ENCODE results near the gene CDH3. TPM values are rescaled to one million over a fixed set of nuclear protein-coding genes. Genes with fewer than 3 reads are reported as not detected.
A peak's percentile ranks its signal among the peaks of the same experiment; 100 is the strongest.

The CDH3 gene
- total RNA-seq, 1 experiment from 2014 or later: 90.2 TPM

DNA sequence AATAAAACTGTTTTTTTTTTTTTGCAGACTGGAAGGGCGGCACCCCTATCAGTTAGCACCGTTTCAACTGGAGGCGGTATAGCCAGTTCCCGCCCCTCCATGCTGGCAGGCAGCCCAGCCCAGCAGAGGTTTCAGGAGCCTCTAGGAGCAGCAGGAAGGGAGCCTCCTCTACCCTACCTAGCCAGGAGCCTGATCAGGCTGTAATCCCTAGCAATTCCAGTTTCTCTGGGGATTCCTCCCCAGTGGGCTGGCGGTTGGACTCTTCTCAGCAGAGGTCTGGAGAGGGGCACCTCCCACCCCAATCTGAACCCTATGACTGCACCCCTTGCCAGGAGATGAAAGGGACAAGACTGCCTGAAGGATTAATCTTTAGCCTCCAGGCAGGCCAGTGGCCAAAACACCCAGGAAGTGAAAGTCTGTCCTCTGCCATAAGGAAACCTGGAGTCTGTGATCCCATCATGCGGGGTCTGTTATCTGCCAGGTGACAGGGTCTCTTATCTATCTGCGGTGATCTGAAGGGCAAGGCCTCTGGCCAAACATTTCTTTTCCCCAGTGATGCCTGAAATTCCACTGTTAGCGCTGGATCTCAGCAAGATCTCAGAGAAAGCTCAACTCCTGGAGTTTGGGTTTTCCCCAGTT, 87.1 kb downstream of the CDH3 start:
- no peak overlapping the region for H3K4me3 ChIP-seq (ENCODE audit: insufficient read depth, low read depth, low read length)
- peaks cover under 1% of the 10 kb centered on the region; the same call in 1 of the 2 replicates for H3K27me3 ChIP-seq (ENCODE audit: control insufficient read depth, insufficient read depth, low read length)
- peak; percentile 79 for DNase-seq
- H3K36me3 ChIP-seq (replicated peaks; ENCODE audit: control insufficient read depth, insufficient read depth, low read length): no peaks in the 10 kb centered on the region

DNA sequence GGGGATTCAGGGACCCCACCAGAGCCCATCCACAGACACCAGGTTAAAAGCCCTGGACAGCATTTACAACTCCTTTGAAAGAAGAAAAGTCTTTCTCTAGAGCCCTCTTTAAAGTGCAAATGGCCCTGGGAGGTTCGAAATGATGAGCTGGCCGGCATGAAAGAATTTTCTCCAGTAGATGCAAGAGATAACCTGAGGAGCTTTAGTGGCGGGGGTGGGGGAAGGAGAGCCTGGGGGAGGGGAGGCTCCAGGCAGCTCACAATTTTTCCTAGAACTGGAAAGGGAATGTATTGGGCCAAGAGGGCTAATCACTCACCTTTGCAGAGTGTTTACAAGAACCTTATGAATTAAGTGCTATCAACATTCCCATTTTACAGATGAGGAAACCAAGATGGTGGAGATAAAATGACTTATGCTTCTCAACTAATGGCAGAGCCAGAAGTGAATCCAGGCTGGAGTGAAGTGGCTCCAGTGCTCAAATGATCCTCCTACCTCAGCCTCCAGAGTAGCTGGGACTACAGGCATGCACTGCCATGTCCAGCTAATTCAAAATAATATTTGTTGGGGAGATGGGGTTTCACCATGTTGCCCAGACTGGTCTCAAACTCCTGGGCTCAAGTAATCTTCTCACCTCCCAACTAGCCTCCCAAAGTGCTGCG, 87.8 kb downstream of the CDH3 start:
- no peaks in the 10 kb centered on the region for H3K36me3 ChIP-seq (replicated peaks; ENCODE audit: control insufficient read depth, insufficient read depth, low read length)
- no peak overlapping the region for H3K4me3 ChIP-seq (ENCODE audit: insufficient read depth, low read depth, low read length)
- peaks cover 7% of the 10 kb centered on the region; the same call in 1 of the 2 replicates for H3K27me3 ChIP-seq (ENCODE audit: control insufficient read depth, insufficient read depth, low read length)
- DNase-seq: peak; percentile 63

DNA sequence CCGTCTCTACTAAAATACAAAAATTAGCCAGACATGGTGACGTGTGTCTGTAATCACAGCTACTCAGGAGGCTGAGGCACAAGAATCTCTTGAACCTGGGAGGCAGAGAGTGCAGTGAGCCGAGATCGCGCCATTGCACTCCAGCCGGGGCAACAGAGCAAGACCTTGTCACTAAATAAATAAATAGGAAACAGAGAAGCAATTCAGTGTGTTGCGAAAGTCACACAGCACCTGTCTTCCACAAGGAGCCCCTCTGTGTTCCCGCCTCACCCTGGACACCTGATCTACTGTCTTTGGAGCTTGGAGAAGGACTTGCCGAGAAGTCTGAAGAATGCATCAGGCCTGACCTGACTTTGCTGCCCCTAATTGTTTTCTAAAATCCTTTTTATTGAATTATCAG, 88.5 kb downstream of the CDH3 start:
- DNase-seq: no peak

DNA sequence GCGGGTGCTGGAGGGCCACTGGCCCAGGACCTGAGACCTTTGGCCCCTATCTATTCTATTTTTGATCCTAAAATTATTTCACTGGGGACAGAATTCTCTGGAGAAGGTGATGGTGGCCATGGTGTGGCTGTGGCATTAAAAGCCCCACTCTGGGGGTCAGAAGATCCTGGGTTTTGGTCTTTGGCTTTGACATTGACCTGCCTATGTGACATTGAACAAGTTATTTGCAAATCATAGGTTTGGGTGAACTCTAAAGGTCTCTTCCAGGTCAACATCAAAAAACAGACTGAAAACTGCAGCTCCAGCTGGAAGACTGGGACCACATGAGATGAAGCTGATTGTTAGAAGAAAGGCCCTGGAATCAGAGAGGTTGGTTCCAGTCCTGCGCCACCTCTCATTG, 89.7 kb downstream of the CDH3 start:
- peaks cover 13% of the 10 kb centered on the region; the same call in 1 of the 2 replicates for H3K27me3 ChIP-seq (ENCODE audit: control insufficient read depth, insufficient read depth, low read length)
- no peak for DNase-seq
- no peak overlapping the region for H3K4me3 ChIP-seq (ENCODE audit: insufficient read depth, low read depth, low read length)
- H3K36me3 ChIP-seq (replicated peaks; ENCODE audit: control insufficient read depth, insufficient read depth, low read length): no peaks in the 10 kb centered on the region

More for the DNA sequence above, 88.5 kb downstream of the CDH3 start:
- peaks cover 13% of the 10 kb centered on the region; the same call in 1 of the 2 replicates for H3K27me3 ChIP-seq (ENCODE audit: control insufficient read depth, insufficient read depth, low read length)
- H3K4me3 ChIP-seq (ENCODE audit: insufficient read depth, low read depth, low read length): no peak overlapping the region
- H3K36me3 ChIP-seq (replicated peaks; ENCODE audit: control insufficient read depth, insufficient read depth, low read length): no peaks in the 10 kb centered on the region

DNA sequence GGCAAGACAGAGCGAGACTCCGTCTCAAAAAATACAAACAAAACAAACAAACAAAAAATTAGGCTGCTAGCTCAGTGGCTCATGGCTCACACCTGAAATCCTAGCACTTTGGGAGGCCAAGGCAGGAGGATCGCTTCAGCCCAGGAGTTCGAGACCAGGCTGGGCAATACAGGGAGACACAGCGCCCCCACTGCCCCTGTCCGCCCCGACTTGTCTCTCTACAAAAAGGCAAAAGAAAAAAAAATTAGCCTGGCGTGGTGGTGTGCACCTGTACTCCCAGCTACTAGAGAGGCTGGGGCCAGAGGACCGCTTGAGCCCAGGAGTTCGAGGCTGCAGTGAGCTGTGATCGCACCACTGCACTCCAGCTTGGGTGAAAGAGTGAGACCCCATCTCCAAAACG, 91.5 kb downstream of the CDH3 start:
- no peaks in the 10 kb centered on the region; the same call in 1 of the 2 replicates for H3K36me3 ChIP-seq (replicated peaks; ENCODE audit: control insufficient read depth, insufficient read depth, low read length)
- H3K4me3 ChIP-seq (ENCODE audit: insufficient read depth, low read depth, low read length): no peak overlapping the region
- H3K27me3 ChIP-seq (ENCODE audit: control insufficient read depth, insufficient read depth, low read length): peaks cover 13% of the 10 kb centered on the region; the same call in 1 of the 2 replicates
- DNase-seq: no peak

DNA sequence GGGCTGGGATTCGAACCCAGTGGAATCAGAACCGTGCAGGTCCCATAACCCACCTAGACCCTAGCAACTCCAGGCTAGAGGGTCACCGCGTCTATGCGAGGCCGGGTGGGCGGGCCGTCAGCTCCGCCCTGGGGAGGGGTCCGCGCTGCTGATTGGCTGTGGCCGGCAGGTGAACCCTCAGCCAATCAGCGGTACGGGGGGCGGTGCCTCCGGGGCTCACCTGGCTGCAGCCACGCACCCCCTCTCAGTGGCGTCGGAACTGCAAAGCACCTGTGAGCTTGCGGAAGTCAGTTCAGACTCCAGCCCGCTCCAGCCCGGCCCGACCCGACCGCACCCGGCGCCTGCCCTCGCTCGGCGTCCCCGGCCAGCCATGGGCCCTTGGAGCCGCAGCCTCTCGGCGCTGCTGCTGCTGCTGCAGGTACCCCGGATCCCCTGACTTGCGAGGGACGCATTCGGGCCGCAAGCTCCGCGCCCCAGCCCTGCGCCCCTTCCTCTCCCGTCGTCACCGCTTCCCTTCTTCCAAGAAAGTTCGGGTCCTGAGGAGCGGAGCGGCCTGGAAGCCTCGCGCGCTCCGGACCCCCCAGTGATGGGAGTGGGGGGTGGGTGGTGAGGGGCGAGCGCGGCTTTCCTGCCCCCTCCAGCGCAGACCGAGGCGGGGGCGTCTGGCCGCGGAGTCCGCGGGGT, 92.1 kb downstream of the CDH3 start, which contains the start of gene CDH1:
Gene CDH1, plus strand, starts transcription at position 247 of the 684 bp plus-strand sequence. Its CDS starts 124 bp downstream, at position 371.
- H3K4me3 ChIP-seq (ENCODE audit: insufficient read depth, low read depth, low read length): peak within 1 kb of the TSS; percentile 77
- peak; percentile 100 for DNase-seq
- H3K27me3 ChIP-seq (ENCODE audit: control insufficient read depth, insufficient read depth, low read length): peaks cover 13% of the 10 kb centered on the region; the same call in 1 of the 2 replicates
- no peaks in the 10 kb centered on the region; the same call in 1 of the 2 replicates for H3K36me3 ChIP-seq (replicated peaks; ENCODE audit: control insufficient read depth, insufficient read depth, low read length)

DNA sequence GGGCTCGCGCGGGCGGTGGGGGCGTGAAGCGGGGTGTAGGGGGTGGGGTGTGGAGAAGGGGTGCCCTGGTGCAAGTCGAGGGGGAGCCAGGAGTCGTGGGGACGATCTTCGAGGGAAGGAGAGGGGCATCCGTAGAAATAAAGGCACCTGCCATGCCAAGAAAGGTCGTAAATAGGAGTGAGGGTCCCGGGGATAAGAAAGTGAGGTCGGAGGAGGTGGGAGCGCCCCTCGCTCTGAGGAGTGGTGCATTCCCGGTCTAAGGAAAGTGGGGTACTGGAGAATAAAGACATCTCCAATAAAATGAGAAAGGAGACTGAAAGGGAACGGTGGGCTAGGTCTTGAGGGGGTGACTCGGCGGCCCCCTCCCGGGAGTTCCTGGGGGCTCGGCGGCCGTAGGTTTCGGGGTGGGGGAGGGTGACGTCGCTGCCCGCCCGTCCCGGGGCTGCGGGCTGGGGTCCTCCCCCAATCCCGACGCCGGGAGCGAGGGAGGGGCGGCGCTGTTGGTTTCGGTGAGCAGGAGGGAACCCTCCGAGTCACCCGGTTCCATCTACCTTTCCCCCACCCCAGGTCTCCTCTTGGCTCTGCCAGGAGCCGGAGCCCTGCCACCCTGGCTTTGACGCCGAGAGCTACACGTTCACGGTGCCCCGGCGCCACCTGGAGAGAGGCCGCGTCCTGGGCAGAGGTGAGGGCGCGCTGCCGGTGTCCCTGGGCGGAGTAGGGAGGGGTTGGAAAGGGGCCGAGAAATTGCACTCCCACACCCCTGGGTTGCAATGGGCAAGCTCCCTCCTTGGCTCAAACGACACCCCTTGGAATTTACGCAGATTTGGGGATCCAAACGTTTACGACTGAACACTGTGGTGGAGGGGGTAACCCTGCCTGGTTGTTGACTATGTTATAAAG, 92.9 kb downstream of the CDH3 start:
- Histone ChIP-seq H3K27me3 (ENCODE audit: control insufficient read depth, insufficient read depth, low read length) (peaks cover 13% of the 10 kb centered on the region; the same call in 1 of the 2 replicates), H3K4me3 (ENCODE audit: insufficient read depth, low read depth, low read length) (peak overlapping the region; percentile 77)

DNA sequence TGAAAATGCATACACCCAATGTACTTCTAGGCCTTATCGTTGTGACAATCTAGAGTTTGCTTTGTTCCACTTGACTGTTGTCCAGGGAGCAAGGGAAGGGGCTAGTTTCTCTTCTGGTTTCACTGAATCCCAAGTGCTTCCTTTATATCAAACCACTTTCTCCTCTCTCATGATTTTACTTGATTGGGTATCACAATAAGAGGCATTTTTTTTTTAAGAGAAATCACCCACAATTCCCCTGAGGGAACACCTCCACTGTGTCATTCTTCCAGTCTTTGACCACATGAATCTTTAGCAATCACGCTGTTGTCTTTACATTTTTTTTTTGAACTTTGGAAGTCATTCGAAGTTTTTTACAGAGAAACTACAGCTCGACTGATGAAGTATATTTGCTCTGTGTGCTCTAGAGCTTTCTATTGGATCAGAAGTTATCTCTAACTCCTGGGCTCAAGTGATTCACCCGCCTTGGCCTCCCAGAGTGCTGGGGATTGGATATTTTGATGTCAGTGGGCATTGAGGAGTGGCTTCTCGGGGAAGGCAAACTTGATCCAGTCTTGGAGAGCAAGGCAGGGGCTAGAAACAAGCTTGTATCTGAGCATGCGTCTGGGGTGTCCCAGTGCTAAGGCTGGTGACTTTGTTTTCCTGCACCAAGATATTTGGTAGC, 95.0 kb downstream of the CDH3 start:
- no peak for DNase-seq
- Histone ChIP-seq H3K36me3 (replicated peaks; ENCODE audit: control insufficient read depth, insufficient read depth, low read length) (no peaks in the 10 kb centered on the region; the same call in 1 of the 2 replicates), H3K27me3 (ENCODE audit: control insufficient read depth, insufficient read depth, low read length) (peaks cover 13% of the 10 kb centered on the region; the same call in 1 of the 2 replicates), H3K4me3 (ENCODE audit: insufficient read depth, low read depth, low read length) (no peak overlapping the region)

More for the DNA sequence above, 92.9 kb downstream of the CDH3 start:
- DNase-seq: peak; percentile 90
- no peaks in the 10 kb centered on the region; the same call in 1 of the 2 replicates for H3K36me3 ChIP-seq (replicated peaks; ENCODE audit: control insufficient read depth, insufficient read depth, low read length)

DNA sequence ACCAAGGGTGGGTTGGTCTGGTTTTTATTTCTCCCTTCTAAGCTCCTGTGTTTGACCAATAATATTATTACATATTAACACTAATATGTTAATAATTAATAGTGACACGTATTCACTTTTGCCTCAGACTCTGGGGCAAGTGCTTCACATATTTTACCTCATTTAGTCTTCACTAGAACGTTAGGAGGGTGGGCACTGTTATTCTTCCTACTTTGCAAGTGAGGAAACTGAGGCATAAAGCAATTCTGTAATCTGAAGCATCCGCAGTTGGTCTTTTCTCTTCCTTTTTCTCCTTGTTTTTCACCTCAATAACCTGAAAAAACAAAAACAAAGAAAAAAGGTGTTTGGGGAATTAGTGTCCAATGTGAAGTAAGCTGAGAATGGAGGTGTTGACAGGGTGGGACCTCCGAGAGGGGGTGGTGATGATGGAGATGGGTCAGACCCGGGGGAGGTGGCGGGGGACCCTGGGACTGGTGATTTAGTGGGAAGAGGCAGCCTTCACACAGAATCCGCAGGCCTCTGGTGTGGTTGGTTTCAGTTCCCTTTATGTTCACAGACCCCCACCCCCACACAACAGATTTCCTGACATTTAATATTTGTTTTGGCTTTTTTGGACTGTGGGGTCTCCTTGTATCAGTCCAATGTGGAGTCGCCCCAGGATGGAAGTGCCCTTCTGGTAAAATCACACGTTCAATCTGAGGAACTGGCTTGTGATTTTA, 95.7 kb downstream of the CDH3 start:
- H3K4me3 ChIP-seq (ENCODE audit: insufficient read depth, low read depth, low read length): no peak overlapping the region
- H3K36me3 ChIP-seq (replicated peaks; ENCODE audit: control insufficient read depth, insufficient read depth, low read length): no peaks in the 10 kb centered on the region; the same call in 1 of the 2 replicates
- no peak for DNase-seq
- H3K27me3 ChIP-seq (ENCODE audit: control insufficient read depth, insufficient read depth, low read length): peaks cover 13% of the 10 kb centered on the region; the same call in 1 of the 2 replicates

DNA sequence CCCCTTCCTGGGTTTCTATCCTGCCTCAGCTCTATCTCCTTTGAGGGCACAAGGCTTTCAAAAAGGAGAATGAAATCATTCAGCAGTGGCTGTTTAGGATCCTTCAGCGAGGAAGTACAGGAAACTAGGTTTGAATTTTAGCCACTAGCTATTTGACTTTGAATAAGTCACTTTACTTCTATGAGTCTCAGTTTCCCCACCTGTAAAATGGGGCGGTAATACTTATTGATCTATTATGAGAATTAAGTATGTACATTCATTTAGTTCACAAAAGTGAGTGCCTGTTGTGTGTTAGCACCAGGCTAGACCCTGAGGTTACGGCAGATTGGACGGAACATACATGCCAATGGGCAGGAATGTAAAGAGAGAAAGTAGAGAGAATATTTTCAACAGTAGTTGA, 98.6 kb downstream of the CDH3 start:
- no peak for DNase-seq
- no peaks in the 10 kb centered on the region; the same call in 1 of the 2 replicates for H3K36me3 ChIP-seq (replicated peaks; ENCODE audit: control insufficient read depth, insufficient read depth, low read length)
- H3K4me3 ChIP-seq (ENCODE audit: insufficient read depth, low read depth, low read length): no peak overlapping the region
- H3K27me3 ChIP-seq (ENCODE audit: control insufficient read depth, insufficient read depth, low read length): no peaks in the 10 kb centered on the region; the same call in 1 of the 2 replicates

DNA sequence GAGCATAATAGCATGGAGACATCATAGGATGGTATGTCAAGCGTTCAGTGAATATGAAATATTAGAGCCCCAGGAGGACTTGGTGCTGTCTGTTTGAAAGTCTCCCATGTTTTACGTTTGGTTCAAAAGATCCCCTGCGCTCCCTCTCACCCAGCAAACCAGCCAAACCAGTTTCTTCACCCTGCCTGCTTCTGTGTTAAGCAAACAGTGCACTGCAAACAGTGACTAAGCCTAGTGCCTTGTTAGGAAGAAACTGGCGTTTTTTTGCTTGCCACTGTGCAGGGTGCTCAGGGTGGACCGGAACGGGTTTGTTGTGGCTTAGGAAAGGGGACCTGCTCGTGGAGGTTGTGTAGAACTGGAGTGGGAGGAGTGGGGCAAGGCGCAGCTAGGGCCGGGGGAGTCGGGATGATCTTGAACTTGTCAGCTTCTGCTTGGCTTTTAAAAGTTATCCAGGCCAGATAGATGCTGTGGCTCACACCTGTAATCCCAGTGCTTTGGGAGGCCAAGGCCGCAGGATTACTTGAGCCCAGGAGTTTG, 99.7 kb downstream of the CDH3 start:
- peak; percentile 53 for DNase-seq
- H3K4me3 ChIP-seq (ENCODE audit: insufficient read depth, low read depth, low read length): no peak overlapping the region
- H3K27me3 ChIP-seq (ENCODE audit: control insufficient read depth, insufficient read depth, low read length): no peaks in the 10 kb centered on the region
- H3K36me3 ChIP-seq (replicated peaks; ENCODE audit: control insufficient read depth, insufficient read depth, low read length): no peaks in the 10 kb centered on the region; the same call in 1 of the 2 replicates

DNA sequence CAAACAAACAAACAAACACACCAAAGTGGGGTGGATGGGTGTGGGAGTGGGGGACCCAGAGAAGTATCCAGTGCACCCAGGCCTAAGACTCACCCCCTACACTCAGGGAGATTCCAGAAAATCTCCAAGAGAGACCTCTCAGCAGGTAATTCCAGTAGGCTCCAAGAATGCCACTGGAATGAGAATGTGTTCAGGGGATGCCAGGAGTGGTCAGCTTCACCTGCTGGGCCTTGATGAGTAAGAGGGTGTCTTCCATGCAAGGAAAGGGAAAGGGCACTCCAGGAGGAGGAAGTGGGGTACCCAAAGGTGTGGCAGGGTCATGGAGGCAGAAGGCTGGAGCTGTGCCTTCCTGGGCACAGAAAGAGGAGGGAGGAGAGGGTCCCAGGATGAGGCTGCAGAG, 101.8 kb downstream of the CDH3 start:
- H3K27me3 ChIP-seq (ENCODE audit: control insufficient read depth, insufficient read depth, low read length): no peaks in the 10 kb centered on the region

More for the DNA sequence above, 101.8 kb downstream of the CDH3 start:
- Histone ChIP-seq H3K4me3 (ENCODE audit: insufficient read depth, low read depth, low read length) (no peak overlapping the region), H3K36me3 (replicated peaks; ENCODE audit: control insufficient read depth, insufficient read depth, low read length) (no peaks in the 10 kb centered on the region; the same call in 1 of the 2 replicates)
- no peak for DNase-seq

Measured in H7 (cell line).